Measurements from ENCODE around the gene TRIM44. TPM values are rescaled to one million over a fixed set of nuclear protein-coding genes. Genes with fewer than 3 reads are reported as not detected.

The TRIM44 gene
- total and polyA plus RNA-seq, 3 donors from 2014 or later = 37.1 to 42.3 (median 41.6) TPM

GRCh38 chr11:35624781-35625180 lies 37.8 kb upstream of the TRIM44 start:
- no peak overlapping the region for H3K27ac ChIP-seq
- no peaks in the 10 kb centered on the region for H3K9me3 ChIP-seq
- peaks cover 6% of the 10 kb centered on the region for H3K4me1 ChIP-seq
- intact Hi-C loops (cut with DNase I; ENCODE audit: low total_unique reads) = no loop called here
- no peaks in the 10 kb centered on the region for H3K36me3 ChIP-seq (ENCODE audit: low read depth, missing control alignments)
- no peaks in the 10 kb centered on the region for H3K27me3 ChIP-seq
- TF ChIP-seq POLR2A (IDR thresholded peaks at IDR 0.05) (no peak), CTCF (IDR thresholded peaks at IDR 0.05) (no peak)
- no peak overlapping the region for H3K4me3 ChIP-seq
- no peak for DNase-seq

GRCh38 chr11:35626501-35626900 lies 36.1 kb upstream of the TRIM44 start:
- H3K9me3 ChIP-seq = no peaks in the 10 kb centered on the region
- intact Hi-C loops (cut with DNase I; ENCODE audit: low total_unique reads) = no loop called here
- 91 to 100% methylated on average over 2 of the region's 2 CpGs for WGBS, 2 donors
- H3K27ac ChIP-seq = no peak overlapping the region
- no peak for TF ChIP-seq POLR2A (IDR thresholded peaks at IDR 0.05)
- TF ChIP-seq CTCF (IDR thresholded peaks at IDR 0.05) = no peak
- no peak overlapping the region for H3K4me3 ChIP-seq
- H3K4me1 ChIP-seq = no peaks in the 10 kb centered on the region
- DNase-seq = no peak
- no peaks in the 10 kb centered on the region for H3K27me3 ChIP-seq
- H3K36me3 ChIP-seq (ENCODE audit: low read depth, missing control alignments) = no peaks in the 10 kb centered on the region

- TF ChIP-seq POLR2A (IDR thresholded peaks at IDR 0.05) (no peak), CTCF (IDR thresholded peaks at IDR 0.05) (no peak)
- 87 to 92% methylated on average over 4 of the region's 4 CpGs for WGBS, 2 donors
- Histone ChIP-seq H3K9me3 (no peaks in the 10 kb centered on the region), H3K4me3 (no peak overlapping the region), H3K4me1 (no peaks in the 10 kb centered on the region), H3K36me3 (ENCODE audit: low read depth, missing control alignments) (no peaks in the 10 kb centered on the region), H3K27ac (no peak overlapping the region), H3K27me3 (no peaks in the 10 kb centered on the region)
- intact Hi-C loops (cut with DNase I; ENCODE audit: low total_unique reads) = no loop called here
- no peak for DNase-seq
These were observed 33.1 kb upstream of the TRIM44 start for GRCh38 chr11:35629511-35629910.

GRCh38 chr11:35629914-35630313 lies 32.7 kb upstream of the TRIM44 start:
- TF ChIP-seq POLR2A (IDR thresholded peaks at IDR 0.05) (no peak), CTCF (IDR thresholded peaks at IDR 0.05) (no peak)
- no peak overlapping the region for H3K4me3 ChIP-seq
- H3K4me1 ChIP-seq = no peaks in the 10 kb centered on the region
- H3K9me3 ChIP-seq = no peaks in the 10 kb centered on the region
- DNase-seq = no peak
- WGBS, 2 donors = 88 to 91% methylated on average over 6 of the region's 6 CpGs
- no peaks in the 10 kb centered on the region for H3K27me3 ChIP-seq
- H3K36me3 ChIP-seq (ENCODE audit: low read depth, missing control alignments) = no peaks in the 10 kb centered on the region
- H3K27ac ChIP-seq = no peak overlapping the region
- intact Hi-C loops (cut with DNase I; ENCODE audit: low total_unique reads) = no loop called here

- DNase-seq = no peak
- Histone ChIP-seq H3K4me3 (no peak overlapping the region), H3K9me3 (no peaks in the 10 kb centered on the region), H3K36me3 (ENCODE audit: low read depth, missing control alignments) (no peaks in the 10 kb centered on the region), H3K27ac (no peak overlapping the region), H3K4me1 (no peaks in the 10 kb centered on the region), H3K27me3 (no peaks in the 10 kb centered on the region)
- WGBS, 2 donors = 81 to 83% methylated on average over 3 of the region's 3 CpGs
- intact Hi-C loops (cut with DNase I; ENCODE audit: low total_unique reads) = no loop called here
- no peak for TF ChIP-seq CTCF (IDR thresholded peaks at IDR 0.05)
- TF ChIP-seq POLR2A (IDR thresholded peaks at IDR 0.05) = no peak
These were observed 30.7 kb upstream of the TRIM44 start for GRCh38 chr11:35631891-35632290.

All from testis (tissue), 3 donors.